HG02840 (cell line): Measurements from ENCODE around the gene MYOM3.

Source experiments
- ATAC-seq: cut with Tn5 transposase; IDR thresholded peaks from one replicate; pipeline ENCODE4 v1.9.1; 2021; ENCODE audit warnings: mild to moderate bottlenecking, moderate library complexity, moderate number of reproducible peaks; ENCODE audit not compliant: unreplicated experiment, low FRiP score

The MYOM3 gene

GRCh38 chr1:24117722-24118409, 5.9 kb upstream of the MYOM3 start:
- ATAC-seq, result no peak

- ATAC-seq, result no peak
Measured at GRCh38 chr1:24117132-24117531, 5.2 kb upstream of the MYOM3 start.

- ATAC-seq, result no peak
Measured at GRCh38 chr1:24114753-24115152, 2.8 kb upstream of the MYOM3 start.

- no peak for ATAC-seq
Measured at GRCh38 chr1:24113641-24114033, 1.7 kb upstream of the MYOM3 start.

GRCh38 chr1:24111262-24111995, 506 bp downstream of the MYOM3 start:
- ATAC-seq, result no peak

GRCh38 chr1:24110642-24111261, 1.2 kb downstream of the MYOM3 start:
- no peak for ATAC-seq

- no peak for ATAC-seq
Measured at GRCh38 chr1:24109686-24110475, 2.1 kb downstream of the MYOM3 start.

- no peak for ATAC-seq
Measured at GRCh38 chr1:24109166-24109483, 2.8 kb downstream of the MYOM3 start.

- no peak for ATAC-seq
Measured at GRCh38 chr1:24108334-24109165, 3.4 kb downstream of the MYOM3 start.

- no peak for ATAC-seq
Measured at GRCh38 chr1:24107462-24108138, 4.3 kb downstream of the MYOM3 start.

GRCh38 chr1:24105368-24106160, 6.4 kb downstream of the MYOM3 start:
- ATAC-seq, result no peak

- ATAC-seq, result no peak
Measured at GRCh38 chr1:24104854-24105253, 7.1 kb downstream of the MYOM3 start.

GRCh38 chr1:24103879-24104278, 8.1 kb downstream of the MYOM3 start:
- no peak for ATAC-seq

GRCh38 chr1:24103408-24103807, 8.5 kb downstream of the MYOM3 start:
- no peak for ATAC-seq

GRCh38 chr1:24102961-24103360, 9.0 kb downstream of the MYOM3 start:
- no peak for ATAC-seq

GRCh38 chr1:24101796-24102586, 9.9 kb downstream of the MYOM3 start:
- no peak for ATAC-seq

GRCh38 chr1:24100945-24101737, 10.8 kb downstream of the MYOM3 start:
- no peak for ATAC-seq
